CD4-positive, alpha-beta T cell treated with Interleukin-15 for 1 hour (primary cell): Measurements from ENCODE around the gene PPP2R2D.
"Not testable (repeated sequence)": the region's sequence is repeated elsewhere in the genome, so short reads cannot be mapped to it uniquely, and the experiment has no call there.

Experiments used
- DNase-seq: peaks from one replicate; pipeline ENCODE4 v3.0.0-alpha.2; 2020

PPP2R2D gene

GRCh38 chr10:131930150-131930549 is 29.3 kb downstream of the PPP2R2D start:
- no peak for DNase-seq

GRCh38 chr10:131930586-131931330 is 29.9 kb downstream of the PPP2R2D start:
- no peak for DNase-seq

GRCh38 chr10:131931981-131932380 is 31.2 kb downstream of the PPP2R2D start:
- no peak for DNase-seq

- no peak for DNase-seq
Observed at GRCh38 chr10:131933016-131933695, 32.3 kb downstream of the PPP2R2D start.

- no peak for DNase-seq
Observed at GRCh38 chr10:131933696-131934086, 32.9 kb downstream of the PPP2R2D start.

- DNase-seq: no peak
Observed at GRCh38 chr10:131934769-131935168, 34.0 kb downstream of the PPP2R2D start.

GRCh38 chr10:131935260-131935659 is 34.5 kb downstream of the PPP2R2D start:
- DNase-seq: no peak

- DNase-seq: no peak
Observed at GRCh38 chr10:131936294-131936693, 35.5 kb downstream of the PPP2R2D start.

- DNase-seq: no peak
Observed at GRCh38 chr10:131936736-131937135, 35.9 kb downstream of the PPP2R2D start.

GRCh38 chr10:131937836-131938235 is 37.0 kb downstream of the PPP2R2D start:
- no peak for DNase-seq

GRCh38 chr10:131938681-131939080 is 37.9 kb downstream of the PPP2R2D start:
- no peak for DNase-seq

- no peak for DNase-seq
Observed at GRCh38 chr10:131942455-131942854, 41.6 kb downstream of the PPP2R2D start.

- DNase-seq: no peak
Observed at GRCh38 chr10:131943021-131943814, 42.4 kb downstream of the PPP2R2D start.

GRCh38 chr10:131944412-131944811 is 43.6 kb downstream of the PPP2R2D start:
- DNase-seq: no peak

- DNase-seq: no peak
Observed at GRCh38 chr10:131944976-131945695, 44.3 kb downstream of the PPP2R2D start.

- no peak for DNase-seq
Observed at GRCh38 chr10:131946321-131946751, 45.5 kb downstream of the PPP2R2D start.

- no peak for DNase-seq
Observed at GRCh38 chr10:131946880-131947279, 46.1 kb downstream of the PPP2R2D start.

- no peak for DNase-seq
Observed at GRCh38 chr10:131947631-131948347, 47.0 kb downstream of the PPP2R2D start.

- no peak for DNase-seq
Observed at GRCh38 chr10:131948501-131948900, 47.7 kb downstream of the PPP2R2D start.

- no peak for DNase-seq
Observed at GRCh38 chr10:131949041-131949862, 48.4 kb downstream of the PPP2R2D start.

GRCh38 chr10:131949908-131950307 is 49.1 kb downstream of the PPP2R2D start:
- not testable (repeated sequence) for DNase-seq
